ENCODE measurements around the gene CDH3.

CDH3 gene

GRCh38 chr16:68704232-68704867 lies 59.2 kb downstream of the CDH3 start:
- DNase-seq: peak; percentile 63
- Histone ChIP-seq H3K4me3 (ENCODE audit: low read depth, low read length) (no peak overlapping the region), H3K27me3 (replicated peaks) (no peaks in the 10 kb centered on the region), H3K27ac (no peak overlapping the region), H3K36me3 (replicated peaks) (no peaks in the 10 kb centered on the region)
- in situ Hi-C loops (cut with HindIII; ENCODE audit: low pct_ligation_motif_present, low sequenced_read_pairs): no loop called here
- TF ChIP-seq CTCF (IDR thresholded peaks at IDR 0.05; ENCODE audit: low read depth, low read length, missing control alignments): peak; percentile 93

GRCh38 chr16:68707340-68708152 lies 62.4 kb downstream of the CDH3 start:
- TF ChIP-seq CTCF (IDR thresholded peaks at IDR 0.05; ENCODE audit: low read depth, low read length, missing control alignments): peak; percentile 70
- DNase-seq: peak; percentile 27
- in situ Hi-C loops (cut with HindIII; ENCODE audit: low pct_ligation_motif_present, low sequenced_read_pairs): no loop called here
- H3K27me3 ChIP-seq (replicated peaks): no peaks in the 10 kb centered on the region
- H3K36me3 ChIP-seq (replicated peaks): no peaks in the 10 kb centered on the region
- no peak overlapping the region for H3K27ac ChIP-seq
- no peak overlapping the region for H3K4me3 ChIP-seq (ENCODE audit: low read depth, low read length)

GRCh38 chr16:68710211-68710610 lies 65.1 kb downstream of the CDH3 start:
- H3K27ac ChIP-seq: no peak overlapping the region
- TF ChIP-seq CTCF (IDR thresholded peaks at IDR 0.05; ENCODE audit: low read depth, low read length, missing control alignments): no peak
- in situ Hi-C loops (cut with HindIII; ENCODE audit: low pct_ligation_motif_present, low sequenced_read_pairs): no loop called here
- no peaks in the 10 kb centered on the region for H3K27me3 ChIP-seq (replicated peaks)
- H3K4me3 ChIP-seq (ENCODE audit: low read depth, low read length): no peak overlapping the region
- no peaks in the 10 kb centered on the region for H3K36me3 ChIP-seq (replicated peaks)
- DNase-seq: no peak

GRCh38 chr16:68711421-68712139 lies 66.5 kb downstream of the CDH3 start:
- Histone ChIP-seq H3K27me3 (replicated peaks) (no peaks in the 10 kb centered on the region), H3K27ac (no peak overlapping the region), H3K4me3 (ENCODE audit: low read depth, low read length) (no peak overlapping the region), H3K36me3 (replicated peaks) (no peaks in the 10 kb centered on the region)
- in situ Hi-C loops (cut with HindIII; ENCODE audit: low pct_ligation_motif_present, low sequenced_read_pairs): no loop called here
- TF ChIP-seq CTCF (IDR thresholded peaks at IDR 0.05; ENCODE audit: low read depth, low read length, missing control alignments): no peak
- no peak for DNase-seq

- no peak for TF ChIP-seq CTCF (IDR thresholded peaks at IDR 0.05; ENCODE audit: low read depth, low read length, missing control alignments)
These were observed 68.3 kb downstream of the CDH3 start for GRCh38 chr16:68713361-68713760.

More at GRCh38 chr16:68713361-68713760, 68.3 kb downstream of the CDH3 start:
- in situ Hi-C loops (cut with HindIII; ENCODE audit: low pct_ligation_motif_present, low sequenced_read_pairs): no loop called here
- no peaks in the 10 kb centered on the region for H3K36me3 ChIP-seq (replicated peaks)
- H3K27me3 ChIP-seq (replicated peaks): no peaks in the 10 kb centered on the region
- H3K27ac ChIP-seq: no peak overlapping the region
- H3K4me3 ChIP-seq (ENCODE audit: low read depth, low read length): no peak overlapping the region
- DNase-seq: no peak

Measured in brain microvascular endothelial cell (primary cell).